Gastroesophageal sphincter (tissue), 4 donors: ENCODE measurements around the gene TCF4. TPM values are rescaled to one million over a fixed set of nuclear protein-coding genes. Genes with fewer than 3 reads are reported as not detected.

ENCODE experiments used
- ATAC-seq: fragments of 150-250 bp; one replicate; pipeline ENCODE4 v1.9.1; 2016; ENCODE audit warnings: mild to moderate bottlenecking, moderate library complexity
- H3K27ac ChIP-seq, 4 donors: fragments of 200-600 bp; sonication (generic) in 3 of 4; 1 replicate in 3 of 4; 2 replicates in 1 of 4; pipeline ENCODE4 v1.5.1; 2016 to 2019
- H3K27me3 ChIP-seq: fragments of 200-600 bp; sonication (generic); one replicate; pipeline ENCODE4 v1.5.1; 2019
- H3K36me3 ChIP-seq, 2 donors: fragments of 200-600 bp; sonication (generic); one replicate each; pipeline ENCODE4 v1.5.1; 2019; ENCODE audit warnings: control low read depth in 1 of 2
- H3K4me1 ChIP-seq, 3 donors: fragments of 200-600 bp; sonication (generic); 1 replicate in 2 of 3; 2 replicates in 1 of 3; pipeline ENCODE4 v1.5.1; 2016 to 2019; ENCODE audit warnings: control low read depth in 2 of 3
- H3K4me3 ChIP-seq, 2 donors: fragments of 200-600 bp; sonication (generic); one replicate each; pipeline ENCODE4 v1.5.1; 2019; ENCODE audit warnings: mild to moderate bottlenecking in 1 of 2, moderate library complexity in 1 of 2
- H3K9me3 ChIP-seq, 3 donors: fragments of 200-600 bp; sonication (generic); one replicate each; pipeline ENCODE4 v1.5.1; 2017 to 2019; ENCODE audit warnings: control low read depth in 2 of 3
- EP300 ChIP-seq: sonication (generic); formaldehyde crosslinking; IDR thresholded peaks from one replicate; pipeline ENCODE4 v1.6.1; 2017; ENCODE audit warnings: antibody characterized with exemption, mild to moderate bottlenecking
- POLR2A ChIP-seq, 2 donors: fragments of 450-650 bp; IDR thresholded peaks; one replicate each; pipeline ENCODE4 v1.6.1; 2017; ENCODE audit warnings: antibody characterized with exemption in 2 of 2, mild to moderate bottlenecking in 2 of 2, moderate library complexity in 1 of 2
- POLR2AphosphoS5 ChIP-seq: sonication (generic); formaldehyde crosslinking; IDR thresholded peaks from one replicate; pipeline ENCODE4 v1.6.1; 2017; ENCODE audit warnings: antibody characterized with exemption
- WGBS, 2 donors: methylation state at CpG; one replicate each; pipeline ENCODE4 v1.1.5; 2018; ENCODE audit warnings: low coverage in 1 of 2; 5-methylcytosine and 5-hydroxymethylcytosine counted together
- total RNA-seq, 4 donors: library from RNA; depleted of rRNA; stranded (reverse); fragments of >200 nt; gene quantifications; one replicate each; pipeline ENCODE4 v1.1.0, GENCODE V29; 2016
- TF ChIP-seq, protein P1 (sequence below), 4 experiments: fragments of 200-600 bp in 2 of 4; fragments of 450-650 bp in 2 of 4; sonication (generic) in 1 of 4; IDR thresholded peaks; one replicate each; pipeline ENCODE4 v1.5.1; 2017 to 2019; ENCODE audit warnings: antibody characterized with exemption in 4 of 4, mild to moderate bottlenecking in 2 of 4, moderate library complexity in 2 of 4

The TCF4 gene
- total RNA-seq, 4 donors from 2014 or later = 64.1 to 87.6 (median 76.2) TPM

DNA sequence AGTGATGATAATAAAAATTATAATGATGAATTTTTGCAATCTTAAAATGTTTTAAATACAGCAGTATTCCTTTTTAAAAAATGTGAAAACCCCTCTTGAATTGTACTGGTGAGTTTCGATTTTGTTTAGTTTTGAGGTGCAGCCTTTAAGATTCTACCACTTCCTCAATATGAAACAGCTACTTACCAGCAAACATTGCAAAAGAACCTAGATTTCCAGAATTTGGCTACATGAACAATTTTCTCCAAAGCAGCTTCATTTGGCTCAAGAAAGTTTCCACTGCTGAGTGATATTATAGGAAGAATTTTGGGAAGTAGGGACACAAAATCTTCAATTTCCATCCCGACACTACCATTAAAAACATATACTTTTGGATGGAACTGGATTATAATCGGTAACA is 12.0 kb downstream of the TCF4 start:
- H3K36me3 ChIP-seq = no peaks in the 10 kb centered on the region
- TF ChIP-seq POLR2A (IDR thresholded peaks at IDR 0.05) (no peak), EP300 (no peak), POLR2AphosphoS5 (no peak)
- TF ChIP-seq, protein P1, sequence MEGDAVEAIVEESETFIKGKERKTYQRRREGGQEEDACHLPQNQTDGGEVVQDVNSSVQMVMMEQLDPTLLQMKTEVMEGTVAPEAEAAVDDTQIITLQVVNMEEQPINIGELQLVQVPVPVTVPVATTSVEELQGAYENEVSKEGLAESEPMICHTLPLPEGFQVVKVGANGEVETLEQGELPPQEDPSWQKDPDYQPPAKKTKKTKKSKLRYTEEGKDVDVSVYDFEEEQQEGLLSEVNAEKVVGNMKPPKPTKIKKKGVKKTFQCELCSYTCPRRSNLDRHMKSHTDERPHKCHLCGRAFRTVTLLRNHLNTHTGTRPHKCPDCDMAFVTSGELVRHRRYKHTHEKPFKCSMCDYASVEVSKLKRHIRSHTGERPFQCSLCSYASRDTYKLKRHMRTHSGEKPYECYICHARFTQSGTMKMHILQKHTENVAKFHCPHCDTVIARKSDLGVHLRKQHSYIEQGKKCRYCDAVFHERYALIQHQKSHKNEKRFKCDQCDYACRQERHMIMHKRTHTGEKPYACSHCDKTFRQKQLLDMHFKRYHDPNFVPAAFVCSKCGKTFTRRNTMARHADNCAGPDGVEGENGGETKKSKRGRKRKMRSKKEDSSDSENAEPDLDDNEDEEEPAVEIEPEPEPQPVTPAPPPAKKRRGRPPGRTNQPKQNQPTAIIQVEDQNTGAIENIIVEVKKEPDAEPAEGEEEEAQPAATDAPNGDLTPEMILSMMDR (IDR thresholded peaks at IDR 0.05) = no peak
- H3K4me3 ChIP-seq = no peak overlapping the region
- no peaks in the 10 kb centered on the region for H3K9me3 ChIP-seq
- ATAC-seq = no peak
- H3K27ac ChIP-seq = no peak overlapping the region
- H3K4me1 ChIP-seq = peaks cover 0 to 15% (median 0%) of the 10 kb centered on the region in 3 donors
- no peaks in the 10 kb centered on the region for H3K27me3 ChIP-seq
- WGBS, 2 donors = 82 to 96% methylated on average over 3 of the region's 3 CpGs

DNA sequence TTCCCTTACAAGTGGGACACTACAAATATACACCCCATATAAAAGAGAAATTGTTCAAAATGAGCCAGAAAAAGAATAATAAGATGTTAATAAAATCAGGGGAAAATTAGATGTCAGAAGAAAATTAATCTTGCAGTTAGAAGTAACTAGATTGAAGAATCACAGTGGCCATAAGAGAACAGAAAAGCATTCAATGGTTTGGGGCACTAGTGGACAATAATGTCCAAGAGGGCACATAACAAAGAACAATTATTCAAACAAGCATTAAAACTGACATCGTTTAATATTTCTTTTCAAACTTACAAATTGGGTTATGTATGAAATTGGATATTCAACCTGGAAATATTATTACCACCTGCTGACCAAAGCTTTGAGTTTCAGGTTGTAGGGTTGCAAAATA is 12.9 kb downstream of the TCF4 start:
- Histone ChIP-seq H3K27me3 (no peaks in the 10 kb centered on the region), H3K4me1 (peaks cover 0 to 12% (median 0%) of the 10 kb centered on the region in 3 donors), H3K4me3 (no peak overlapping the region), H3K9me3 (no peaks in the 10 kb centered on the region), H3K27ac (no peak overlapping the region), H3K36me3 (no peaks in the 10 kb centered on the region)
- TF ChIP-seq, protein P1 (IDR thresholded peaks at IDR 0.05) = no peak
- TF ChIP-seq POLR2AphosphoS5 (no peak), POLR2A (IDR thresholded peaks at IDR 0.05) (no peak), EP300 (no peak)
- WGBS, 2 donors = 82 to 100% methylated on average over 1 of the region's 1 CpG
- no peak for ATAC-seq

DNA sequence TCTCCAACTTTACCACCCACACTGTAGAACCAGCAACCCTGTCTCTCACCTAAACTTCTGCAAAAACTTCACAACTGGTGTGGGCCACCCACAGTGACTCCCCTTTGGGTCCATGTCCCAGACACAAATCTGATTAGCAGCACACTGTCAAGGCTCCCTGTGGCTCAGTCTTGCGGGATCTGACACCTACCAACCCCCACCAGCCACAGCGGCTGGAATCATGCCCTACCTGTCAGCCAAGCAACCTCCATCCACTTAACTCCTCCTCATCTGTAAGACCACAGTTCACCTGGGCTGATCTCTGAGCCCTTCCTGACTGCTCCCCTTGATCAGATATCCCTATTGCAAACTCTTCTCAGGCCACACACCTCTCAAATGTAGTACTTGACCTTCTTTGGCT is 14.6 kb downstream of the TCF4 start:
- no peak overlapping the region for H3K27ac ChIP-seq
- no peak for ATAC-seq
- 100% methylated on average over 2 of the region's 2 CpGs; no CpG with 5 or more reads in 1 of the 2 donors for WGBS, 2 donors

DNA sequence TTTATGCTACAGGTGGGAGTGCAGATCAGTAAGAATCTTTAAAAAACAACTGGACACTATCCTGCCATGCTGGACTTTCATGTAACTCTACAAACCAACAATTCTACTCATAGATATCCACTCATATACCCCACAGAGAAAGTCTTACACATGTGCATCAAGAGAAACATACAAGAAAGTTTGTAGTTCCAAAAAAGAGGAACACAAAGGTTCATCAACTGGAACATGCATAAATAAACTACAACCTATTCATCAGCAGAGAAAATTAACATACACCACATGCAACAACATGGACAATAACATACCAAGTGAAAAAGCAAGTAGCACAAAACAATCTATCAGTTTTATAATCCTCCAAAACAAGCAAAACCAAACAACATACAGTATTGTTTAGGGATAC is 17.0 kb downstream of the TCF4 start:
- no peak for ATAC-seq
- Histone ChIP-seq H3K9me3 (no peaks in the 10 kb centered on the region), H3K27ac (no peak overlapping the region), H3K27me3 (no peaks in the 10 kb centered on the region), H3K4me1 (no peaks in the 10 kb centered on the region), H3K4me3 (no peak overlapping the region), H3K36me3 (no peaks in the 10 kb centered on the region)
- TF ChIP-seq EP300 (no peak), POLR2AphosphoS5 (no peak), POLR2A (IDR thresholded peaks at IDR 0.05) (no peak)
- TF ChIP-seq, protein P1 (IDR thresholded peaks at IDR 0.05) = no peak

More for the DNA sequence above, 14.6 kb downstream of the TCF4 start:
- Histone ChIP-seq H3K9me3 (no peaks in the 10 kb centered on the region), H3K4me3 (no peak overlapping the region), H3K27me3 (no peaks in the 10 kb centered on the region), H3K36me3 (no peaks in the 10 kb centered on the region), H3K4me1 (no peaks in the 10 kb centered on the region)
- no peak for TF ChIP-seq EP300
- TF ChIP-seq, protein P1 (IDR thresholded peaks at IDR 0.05) = no peak
- TF ChIP-seq POLR2A (IDR thresholded peaks at IDR 0.05) = no peak
- TF ChIP-seq POLR2AphosphoS5 = no peak

DNA sequence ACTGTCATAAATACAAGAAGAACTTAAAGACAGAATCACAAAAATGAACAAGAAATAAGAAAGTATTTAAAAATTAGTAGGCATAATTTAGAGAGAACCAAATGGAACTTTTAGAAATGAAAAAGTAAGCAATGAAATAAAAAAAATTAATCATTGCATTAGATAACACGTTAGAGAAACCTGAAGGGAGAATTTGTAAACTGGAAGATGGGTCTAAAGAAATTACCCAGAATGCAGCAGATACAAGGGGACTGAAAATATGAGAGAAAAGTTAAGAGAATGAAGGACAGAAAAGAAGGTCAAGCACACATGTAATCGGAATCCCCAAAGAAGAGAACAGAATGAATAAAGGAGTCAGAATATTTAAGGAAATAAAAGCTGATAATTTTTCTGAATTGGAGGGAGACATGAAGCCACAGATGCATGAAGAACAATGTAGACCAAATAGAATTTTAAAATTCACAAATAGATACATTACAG is 21.5 kb downstream of the TCF4 start:
- no peak overlapping the region for H3K4me3 ChIP-seq
- no peak for ATAC-seq
- H3K36me3 ChIP-seq = no peaks in the 10 kb centered on the region
- no peaks in the 10 kb centered on the region for H3K9me3 ChIP-seq
- WGBS, 2 donors = 86 to 90% methylated on average over 2 of the region's 2 CpGs
- no peaks in the 10 kb centered on the region for H3K4me1 ChIP-seq
- no peaks in the 10 kb centered on the region for H3K27me3 ChIP-seq
- TF ChIP-seq, protein P1 (IDR thresholded peaks at IDR 0.05) = no peak
- TF ChIP-seq POLR2A (IDR thresholded peaks at IDR 0.05) (no peak), EP300 (no peak), POLR2AphosphoS5 (no peak)
- no peak overlapping the region for H3K27ac ChIP-seq
